DND-41 (cell line): ENCODE measurements around the gene DIP2B.

Experiments used
- EZH2 ChIP-seq: IDR thresholded peaks from 3 replicates; pipeline ENCODE4 v1.6.1; 2012; ENCODE audit warnings: borderline replicate concordance, low read depth, mild to moderate bottlenecking, moderate library complexity, low read length, inconsistent platforms; ENCODE audit not compliant: severe bottlenecking
- TF ChIP-seq, protein P1 (sequence below): IDR thresholded peaks from 2 replicates; pipeline ENCODE4 v1.5.1; 2012; ENCODE audit warnings: borderline replicate concordance, low read length, moderate library complexity, mild to moderate bottlenecking; ENCODE audit not compliant: poor library complexity, severe bottlenecking; ENCODE audit errors: extremely low read depth

GRCh38 chr12:50620109-50620977 is 115.6 kb downstream of the DIP2B start:
- TF ChIP-seq, protein P1, sequence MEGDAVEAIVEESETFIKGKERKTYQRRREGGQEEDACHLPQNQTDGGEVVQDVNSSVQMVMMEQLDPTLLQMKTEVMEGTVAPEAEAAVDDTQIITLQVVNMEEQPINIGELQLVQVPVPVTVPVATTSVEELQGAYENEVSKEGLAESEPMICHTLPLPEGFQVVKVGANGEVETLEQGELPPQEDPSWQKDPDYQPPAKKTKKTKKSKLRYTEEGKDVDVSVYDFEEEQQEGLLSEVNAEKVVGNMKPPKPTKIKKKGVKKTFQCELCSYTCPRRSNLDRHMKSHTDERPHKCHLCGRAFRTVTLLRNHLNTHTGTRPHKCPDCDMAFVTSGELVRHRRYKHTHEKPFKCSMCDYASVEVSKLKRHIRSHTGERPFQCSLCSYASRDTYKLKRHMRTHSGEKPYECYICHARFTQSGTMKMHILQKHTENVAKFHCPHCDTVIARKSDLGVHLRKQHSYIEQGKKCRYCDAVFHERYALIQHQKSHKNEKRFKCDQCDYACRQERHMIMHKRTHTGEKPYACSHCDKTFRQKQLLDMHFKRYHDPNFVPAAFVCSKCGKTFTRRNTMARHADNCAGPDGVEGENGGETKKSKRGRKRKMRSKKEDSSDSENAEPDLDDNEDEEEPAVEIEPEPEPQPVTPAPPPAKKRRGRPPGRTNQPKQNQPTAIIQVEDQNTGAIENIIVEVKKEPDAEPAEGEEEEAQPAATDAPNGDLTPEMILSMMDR = peak; percentile 12
- no peak for TF ChIP-seq EZH2
